ENCODE measurements around the gene HMCN2.

GRCh38 chr9:130448771-130449603 lies 183.4 kb downstream of the HMCN2 start:
- TF ChIP-seq, protein P1, sequence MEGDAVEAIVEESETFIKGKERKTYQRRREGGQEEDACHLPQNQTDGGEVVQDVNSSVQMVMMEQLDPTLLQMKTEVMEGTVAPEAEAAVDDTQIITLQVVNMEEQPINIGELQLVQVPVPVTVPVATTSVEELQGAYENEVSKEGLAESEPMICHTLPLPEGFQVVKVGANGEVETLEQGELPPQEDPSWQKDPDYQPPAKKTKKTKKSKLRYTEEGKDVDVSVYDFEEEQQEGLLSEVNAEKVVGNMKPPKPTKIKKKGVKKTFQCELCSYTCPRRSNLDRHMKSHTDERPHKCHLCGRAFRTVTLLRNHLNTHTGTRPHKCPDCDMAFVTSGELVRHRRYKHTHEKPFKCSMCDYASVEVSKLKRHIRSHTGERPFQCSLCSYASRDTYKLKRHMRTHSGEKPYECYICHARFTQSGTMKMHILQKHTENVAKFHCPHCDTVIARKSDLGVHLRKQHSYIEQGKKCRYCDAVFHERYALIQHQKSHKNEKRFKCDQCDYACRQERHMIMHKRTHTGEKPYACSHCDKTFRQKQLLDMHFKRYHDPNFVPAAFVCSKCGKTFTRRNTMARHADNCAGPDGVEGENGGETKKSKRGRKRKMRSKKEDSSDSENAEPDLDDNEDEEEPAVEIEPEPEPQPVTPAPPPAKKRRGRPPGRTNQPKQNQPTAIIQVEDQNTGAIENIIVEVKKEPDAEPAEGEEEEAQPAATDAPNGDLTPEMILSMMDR (conservative IDR thresholded peaks at IDR 0.05; ENCODE audit: low read length): no peak
- no peak for TF ChIP-seq EZH2phosphoT487 (IDR thresholded peaks at IDR 0.05; ENCODE audit: borderline replicate concordance, low read depth, low read length)

All from OCI-LY7 (cell line).